ENCODE data around the gene CELF5.

DNA sequence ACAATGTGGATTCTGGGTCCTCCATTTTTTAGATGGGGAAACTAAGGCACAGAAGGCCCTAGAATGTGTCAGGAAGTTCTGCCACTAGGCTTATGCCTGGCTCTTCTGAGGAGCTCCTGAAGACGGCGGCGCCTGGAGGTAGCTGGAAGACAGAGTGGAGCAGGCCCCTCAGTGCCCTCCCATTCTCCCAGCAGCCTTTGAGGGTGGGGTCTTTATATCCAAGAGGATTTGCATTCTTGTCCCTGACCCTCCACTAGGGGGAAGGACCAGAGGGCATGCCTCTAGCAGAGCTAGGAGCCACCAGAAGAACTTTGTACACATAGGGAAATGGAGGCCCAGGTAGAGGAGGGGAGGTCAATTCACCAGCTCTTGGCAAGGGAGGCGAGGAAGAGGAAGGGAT is 9.4 kb downstream of the CELF5 start:
- TF ChIP-seq, protein P1, sequence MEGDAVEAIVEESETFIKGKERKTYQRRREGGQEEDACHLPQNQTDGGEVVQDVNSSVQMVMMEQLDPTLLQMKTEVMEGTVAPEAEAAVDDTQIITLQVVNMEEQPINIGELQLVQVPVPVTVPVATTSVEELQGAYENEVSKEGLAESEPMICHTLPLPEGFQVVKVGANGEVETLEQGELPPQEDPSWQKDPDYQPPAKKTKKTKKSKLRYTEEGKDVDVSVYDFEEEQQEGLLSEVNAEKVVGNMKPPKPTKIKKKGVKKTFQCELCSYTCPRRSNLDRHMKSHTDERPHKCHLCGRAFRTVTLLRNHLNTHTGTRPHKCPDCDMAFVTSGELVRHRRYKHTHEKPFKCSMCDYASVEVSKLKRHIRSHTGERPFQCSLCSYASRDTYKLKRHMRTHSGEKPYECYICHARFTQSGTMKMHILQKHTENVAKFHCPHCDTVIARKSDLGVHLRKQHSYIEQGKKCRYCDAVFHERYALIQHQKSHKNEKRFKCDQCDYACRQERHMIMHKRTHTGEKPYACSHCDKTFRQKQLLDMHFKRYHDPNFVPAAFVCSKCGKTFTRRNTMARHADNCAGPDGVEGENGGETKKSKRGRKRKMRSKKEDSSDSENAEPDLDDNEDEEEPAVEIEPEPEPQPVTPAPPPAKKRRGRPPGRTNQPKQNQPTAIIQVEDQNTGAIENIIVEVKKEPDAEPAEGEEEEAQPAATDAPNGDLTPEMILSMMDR (IDR thresholded peaks at IDR 0.05 in 4 of 5, conservative IDR thresholded peaks at IDR 0.05 in 1 of 5), result no peak
- TF ChIP-seq POLR2A (IDR thresholded peaks at IDR 0.05), result no peak

All from gastrocnemius medialis (tissue), 4 donors.